ENCODE data around the gene DDA1. TPM values are rescaled to one million over a fixed set of nuclear protein-coding genes. Genes with fewer than 3 reads are reported as not detected.
A peak's percentile ranks its signal among the peaks of the same experiment; 100 is the strongest.

Gene DDA1
- total RNA-seq, 1 donor from 2014 or later = 31.1 TPM

- Mint-ChIP-seq H3K4me1 (peaks cover 37% of the 10 kb centered on the region), H3K36me3 (ENCODE audit: low read depth) (peaks cover 26% of the 10 kb centered on the region), H3K27ac (peak overlapping the region; percentile 59), H3K27me3 (no peaks in the 10 kb centered on the region), H3K4me3 (peak overlapping the region; percentile 96), H3K9me3 (no peaks in the 10 kb centered on the region)
- CTCF ChIA-PET = interaction anchor here (0.9 kb wide), 1 partner anchor 22 kb away, joined by 3 read pairs; no protein-coding TSS in a partner anchor
- intact Hi-C loops (cut with micrococcal nuclease) = loop anchor here (1.0 to 10.0 kb wide), 6 partner anchors 27 to 723 kb away; partner anchors contain the start of genes BABAM1, GTPBP3 and OCEL1
- no peak for ATAC-seq (ENCODE audit: low read depth)
- POLR2A ChIA-PET = interaction anchor here (0.7 to 1.9 kb wide), 4 partner anchors 18 to 34 kb away, joined by 3 to 24 read pairs (median 10); partner anchors contain the start of gene ANKLE1
- TF ChIP-seq, protein P1, sequence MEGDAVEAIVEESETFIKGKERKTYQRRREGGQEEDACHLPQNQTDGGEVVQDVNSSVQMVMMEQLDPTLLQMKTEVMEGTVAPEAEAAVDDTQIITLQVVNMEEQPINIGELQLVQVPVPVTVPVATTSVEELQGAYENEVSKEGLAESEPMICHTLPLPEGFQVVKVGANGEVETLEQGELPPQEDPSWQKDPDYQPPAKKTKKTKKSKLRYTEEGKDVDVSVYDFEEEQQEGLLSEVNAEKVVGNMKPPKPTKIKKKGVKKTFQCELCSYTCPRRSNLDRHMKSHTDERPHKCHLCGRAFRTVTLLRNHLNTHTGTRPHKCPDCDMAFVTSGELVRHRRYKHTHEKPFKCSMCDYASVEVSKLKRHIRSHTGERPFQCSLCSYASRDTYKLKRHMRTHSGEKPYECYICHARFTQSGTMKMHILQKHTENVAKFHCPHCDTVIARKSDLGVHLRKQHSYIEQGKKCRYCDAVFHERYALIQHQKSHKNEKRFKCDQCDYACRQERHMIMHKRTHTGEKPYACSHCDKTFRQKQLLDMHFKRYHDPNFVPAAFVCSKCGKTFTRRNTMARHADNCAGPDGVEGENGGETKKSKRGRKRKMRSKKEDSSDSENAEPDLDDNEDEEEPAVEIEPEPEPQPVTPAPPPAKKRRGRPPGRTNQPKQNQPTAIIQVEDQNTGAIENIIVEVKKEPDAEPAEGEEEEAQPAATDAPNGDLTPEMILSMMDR (IDR thresholded peaks at IDR 0.05) = no peak
- no peak for DNase-seq
Measured at GRCh38 chr19:17309965-17310461, 650 bp downstream of the DDA1 start.

DNA sequence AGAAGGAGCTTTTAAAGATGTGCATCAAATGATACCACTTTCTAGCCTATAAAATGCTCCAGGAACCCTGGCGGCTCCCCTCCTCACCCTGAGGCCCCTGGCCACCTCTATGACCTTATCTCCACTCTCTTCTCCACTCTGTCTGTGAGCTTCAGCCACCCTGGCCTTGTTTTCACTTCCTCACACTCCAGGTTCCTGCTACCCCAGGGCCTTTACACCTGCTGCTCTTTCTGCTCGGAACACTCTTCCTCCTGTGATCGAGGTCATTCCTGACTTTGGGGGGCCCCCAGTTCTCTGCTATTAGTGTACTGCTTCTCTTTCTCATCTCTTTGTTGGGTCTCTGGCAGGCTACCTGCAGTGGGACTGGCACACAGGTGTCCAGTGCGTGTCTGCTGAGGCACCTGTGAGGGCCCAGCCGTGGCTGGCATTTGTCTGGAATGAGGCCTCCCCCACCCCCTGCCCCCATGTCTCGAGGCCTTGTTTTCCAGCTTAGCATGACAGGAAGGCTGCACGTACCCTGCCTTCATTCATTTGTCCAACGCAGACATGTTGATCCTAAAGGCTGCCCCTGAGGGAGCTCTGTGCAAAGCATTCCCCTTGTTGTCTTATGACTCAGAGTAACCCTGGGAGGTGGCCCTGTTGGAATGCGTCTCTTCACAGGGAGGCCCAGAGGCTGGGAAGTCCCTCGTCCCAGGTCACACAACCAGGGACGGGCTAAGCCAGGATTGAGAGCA, 2.3 kb downstream of the DDA1 start:
- no peak for ATAC-seq (ENCODE audit: low read depth)
- intact Hi-C loops (cut with micrococcal nuclease) = no loop called here
- ChIA-PET CTCF (no interaction called here), POLR2A (no interaction called here)
- Mint-ChIP-seq H3K27ac (no peak overlapping the region), H3K27me3 (no peaks in the 10 kb centered on the region), H3K4me3 (peak overlapping the region; percentile 17), H3K4me1 (peaks cover 27% of the 10 kb centered on the region), H3K9me3 (no peaks in the 10 kb centered on the region), H3K36me3 (ENCODE audit: low read depth) (peaks cover 37% of the 10 kb centered on the region)
- TF ChIP-seq, protein P1 (IDR thresholded peaks at IDR 0.05) = no peak
- DNase-seq = no peak

DNA sequence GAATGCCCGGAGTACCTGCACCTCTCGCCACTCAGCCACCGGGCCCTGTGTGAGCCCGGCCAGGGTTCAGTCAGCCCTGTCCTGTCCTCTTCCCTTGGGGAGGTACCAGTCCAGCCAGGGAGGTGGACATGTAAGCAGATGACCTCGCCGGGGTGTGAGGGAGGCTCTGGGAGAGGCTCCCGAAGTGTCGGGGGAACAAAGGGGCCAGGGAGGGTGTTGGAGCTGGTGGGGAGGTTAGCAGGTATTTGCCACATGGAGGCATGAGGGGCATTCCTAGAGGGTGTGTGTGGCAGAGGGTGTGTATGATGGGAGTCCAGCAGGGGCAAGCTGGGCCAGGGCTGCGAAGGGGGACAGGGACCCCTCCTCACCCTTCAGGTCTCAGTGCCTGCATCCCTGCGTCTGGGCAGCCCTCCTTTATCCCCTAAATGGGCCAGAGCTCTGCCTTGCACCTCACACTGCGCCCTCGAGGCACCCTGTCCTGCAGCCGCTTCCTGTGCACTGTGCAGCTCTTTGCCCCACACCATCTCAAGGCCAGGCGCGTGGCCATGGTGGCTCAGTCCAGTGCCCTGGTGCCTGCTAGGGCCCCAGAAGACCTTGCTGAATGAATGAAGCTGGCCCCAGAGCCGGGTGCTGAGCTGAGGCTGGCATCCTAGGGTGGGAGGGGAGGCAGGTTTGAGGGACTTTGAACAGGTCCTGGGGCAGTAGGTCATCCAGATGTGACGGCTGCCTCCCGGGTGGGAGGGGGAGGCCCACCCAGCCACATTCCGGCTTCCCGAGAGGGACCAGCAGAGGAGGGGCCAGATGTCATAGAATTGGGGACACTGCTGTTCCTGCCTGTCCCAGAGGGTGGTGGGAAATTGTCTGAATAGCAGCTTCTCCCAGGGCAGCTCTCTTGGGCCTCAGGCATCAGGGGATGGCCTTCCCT, 3.1 kb downstream of the DDA1 start:
- Mint-ChIP-seq H3K9me3 (no peaks in the 10 kb centered on the region), H3K27me3 (no peaks in the 10 kb centered on the region)
- POLR2A ChIA-PET = no interaction called here

GRCh38 chr19:17314007-17314593, 4.7 kb downstream of the DDA1 start:
- DNase-seq (no peak), ATAC-seq (ENCODE audit: low read depth) (no peak)
- Mint-ChIP-seq H3K9me3 (no peaks in the 10 kb centered on the region), H3K27ac (no peak overlapping the region), H3K27me3 (no peaks in the 10 kb centered on the region), H3K4me1 (peaks cover 20% of the 10 kb centered on the region), H3K4me3 (no peak overlapping the region), H3K36me3 (ENCODE audit: low read depth) (peaks cover 41% of the 10 kb centered on the region)
- ChIA-PET POLR2A (no interaction called here), CTCF (no interaction called here)
- intact Hi-C loops (cut with micrococcal nuclease) = no loop called here
- TF ChIP-seq, protein P1 (IDR thresholded peaks at IDR 0.05) = no peak

More for the DNA sequence above, 3.1 kb downstream of the DDA1 start:
- intact Hi-C loops (cut with micrococcal nuclease) = no loop called here
- DNase-seq = no peak
- CTCF ChIA-PET = no interaction called here
- Mint-ChIP-seq H3K4me1 (peaks cover 27% of the 10 kb centered on the region), H3K27ac (no peak overlapping the region), H3K4me3 (no peak overlapping the region), H3K36me3 (ENCODE audit: low read depth) (peaks cover 37% of the 10 kb centered on the region)
- TF ChIP-seq, protein P1 (IDR thresholded peaks at IDR 0.05) = no peak
- no peak for ATAC-seq (ENCODE audit: low read depth)
